ENCODE data around the gene PIP5K1B.

DNA sequence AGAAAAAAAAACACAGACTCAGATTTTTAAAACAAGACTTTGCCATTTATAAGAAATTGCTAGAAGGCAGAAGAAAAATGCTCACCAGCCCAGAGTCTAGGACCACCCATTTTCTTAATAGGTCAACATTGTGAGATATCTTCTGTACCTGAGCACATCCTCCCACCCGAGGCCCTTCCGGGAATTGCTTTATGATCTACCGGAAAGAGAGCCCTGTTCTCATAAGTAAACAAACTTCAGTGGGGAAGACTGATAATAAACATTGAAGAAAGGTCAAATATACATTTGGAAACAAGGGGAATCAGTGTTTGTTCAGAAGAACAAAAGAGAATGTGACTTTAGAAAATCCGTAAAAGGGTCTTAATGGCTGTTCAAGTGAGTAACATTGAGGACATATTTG is 264.5 kb downstream of the PIP5K1B start:
- no peak for TF ChIP-seq EZH2phosphoT487 (IDR thresholded peaks at IDR 0.05; ENCODE audit: borderline replicate concordance, low read depth, low read length)
- TF ChIP-seq, protein P1, sequence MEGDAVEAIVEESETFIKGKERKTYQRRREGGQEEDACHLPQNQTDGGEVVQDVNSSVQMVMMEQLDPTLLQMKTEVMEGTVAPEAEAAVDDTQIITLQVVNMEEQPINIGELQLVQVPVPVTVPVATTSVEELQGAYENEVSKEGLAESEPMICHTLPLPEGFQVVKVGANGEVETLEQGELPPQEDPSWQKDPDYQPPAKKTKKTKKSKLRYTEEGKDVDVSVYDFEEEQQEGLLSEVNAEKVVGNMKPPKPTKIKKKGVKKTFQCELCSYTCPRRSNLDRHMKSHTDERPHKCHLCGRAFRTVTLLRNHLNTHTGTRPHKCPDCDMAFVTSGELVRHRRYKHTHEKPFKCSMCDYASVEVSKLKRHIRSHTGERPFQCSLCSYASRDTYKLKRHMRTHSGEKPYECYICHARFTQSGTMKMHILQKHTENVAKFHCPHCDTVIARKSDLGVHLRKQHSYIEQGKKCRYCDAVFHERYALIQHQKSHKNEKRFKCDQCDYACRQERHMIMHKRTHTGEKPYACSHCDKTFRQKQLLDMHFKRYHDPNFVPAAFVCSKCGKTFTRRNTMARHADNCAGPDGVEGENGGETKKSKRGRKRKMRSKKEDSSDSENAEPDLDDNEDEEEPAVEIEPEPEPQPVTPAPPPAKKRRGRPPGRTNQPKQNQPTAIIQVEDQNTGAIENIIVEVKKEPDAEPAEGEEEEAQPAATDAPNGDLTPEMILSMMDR (conservative IDR thresholded peaks at IDR 0.05; ENCODE audit: low read length), result no peak

All from OCI-LY7 (cell line).